Thoracic aorta (tissue), 2 donors: Measurements from ENCODE around the gene PHF8. TPM values are rescaled to one million over a fixed set of nuclear protein-coding genes. Genes with fewer than 3 reads are reported as not detected.

ENCODE experiments used
- ATAC-seq: fragments of 150-250 bp; one replicate; pipeline ENCODE4 v1.8.0; 2017; ENCODE audit warnings: low read depth; ENCODE audit not compliant: insufficient number of reproducible peaks, low FRiP score
- DNase-seq: peaks from one replicate; pipeline ENCODE4 v3.0.0-alpha.2; 2020; ENCODE audit warnings: low spot score
- H3K27ac ChIP-seq, 2 donors: fragments of 200-600 bp; sonication (generic); 1 replicate in 1 of 2; 2 replicates in 1 of 2; pipeline ENCODE4 v1.5.1; 2016; ENCODE audit warnings: mild to moderate bottlenecking in 2 of 2, moderate library complexity in 2 of 2
- H3K27me3 ChIP-seq: fragments of 200-600 bp; sonication (generic); replicated peaks from 2 replicates; pipeline ENCODE4 v1.6.0; 2016; ENCODE audit warnings: mild to moderate bottlenecking; ENCODE audit not compliant: insufficient read depth
- H3K36me3 ChIP-seq: fragments of 200-600 bp; sonication (generic); one replicate; pipeline ENCODE4 v1.5.1; 2016
- H3K4me1 ChIP-seq, 2 donors: fragments of 200-600 bp; sonication (generic); 1 replicate in 1 of 2; 2 replicates in 1 of 2; pipeline versions ENCODE4 v1.5.1 to v1.6.0; 2016; ENCODE audit warnings: low read depth in 2 of 2, mild to moderate bottlenecking in 1 of 2; ENCODE audit not compliant: control insufficient read depth in 1 of 2
- H3K4me3 ChIP-seq: fragments of 200-600 bp; sonication (generic); 2 replicates; pipeline ENCODE4 v1.5.1; 2016; ENCODE audit warnings: mild to moderate bottlenecking
- H3K9me3 ChIP-seq: fragments of 200-600 bp; sonication (generic); 2 replicates; pipeline ENCODE4 v1.5.1; 2016
- CTCF ChIP-seq: fragments of 200-600 bp; sonication (generic); IDR thresholded peaks from one replicate; pipeline ENCODE4 v1.5.1; 2019; ENCODE audit warnings: antibody characterized with exemption
- total RNA-seq, 2 donors: library from RNA; depleted of rRNA; stranded (reverse); fragments of >200 nt; gene quantifications; one replicate each; pipeline versions ENCODE4 v1.1.0 to v1.2.3, GENCODE V29; 2016

PHF8 gene
- total RNA-seq, 2 donors from 2014 or later: 32.9 to 55.4 TPM

DNA sequence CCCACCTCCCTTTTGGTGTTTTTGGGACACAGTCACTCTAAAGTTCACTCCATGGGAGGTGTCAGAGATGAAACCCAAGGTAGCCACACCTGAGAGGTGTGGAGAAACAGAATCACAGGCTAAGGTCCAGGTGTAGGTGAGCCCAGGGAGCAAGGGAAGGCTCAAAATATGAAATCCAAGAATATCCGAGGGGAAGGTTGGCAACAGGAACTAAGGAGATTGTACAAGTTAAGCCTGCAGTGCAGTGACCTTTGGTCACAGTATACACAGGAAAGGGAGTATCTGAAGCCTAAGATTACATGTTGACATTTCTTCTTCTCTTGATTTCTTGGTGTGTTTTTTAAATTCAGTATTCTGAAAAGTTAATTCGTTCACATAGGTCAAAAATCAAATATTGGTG is 46.5 kb downstream of the PHF8 start:
- no peak for ATAC-seq
- Histone ChIP-seq H3K27me3 (no peaks in the 10 kb centered on the region), H3K4me3 (no peak overlapping the region), H3K4me1 (no peaks in the 10 kb centered on the region), H3K36me3 (peaks cover 36% of the 10 kb centered on the region), H3K9me3 (no peaks in the 10 kb centered on the region), H3K27ac (no peak overlapping the region)
- TF ChIP-seq CTCF: no peak
- no peak for DNase-seq

DNA sequence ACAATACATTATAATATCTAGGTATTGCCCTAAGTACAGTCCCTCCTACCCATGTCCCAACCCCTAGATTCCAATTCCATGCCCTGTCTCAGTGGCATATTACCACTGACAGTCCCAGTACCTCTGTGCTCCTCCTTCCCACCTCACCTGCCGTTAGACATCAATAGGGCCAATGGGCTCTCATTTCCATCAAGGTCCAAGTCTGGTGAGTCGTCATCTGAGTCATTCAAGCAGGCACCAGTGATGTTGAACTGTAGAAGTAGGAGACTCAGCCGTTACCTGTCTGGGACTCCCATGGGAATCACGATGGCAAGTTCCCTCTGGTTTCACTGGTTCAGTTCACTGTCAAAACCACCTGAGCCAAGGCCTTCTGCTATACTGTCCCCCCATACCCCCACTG is 51.7 kb downstream of the PHF8 start:
- DNase-seq (no peak), ATAC-seq (no peak)
- H3K27ac ChIP-seq: no peak overlapping the region
- no peak overlapping the region for H3K4me3 ChIP-seq
- H3K9me3 ChIP-seq: no peaks in the 10 kb centered on the region
- H3K36me3 ChIP-seq: peaks cover 12% of the 10 kb centered on the region
- H3K27me3 ChIP-seq: no peaks in the 10 kb centered on the region
- H3K4me1 ChIP-seq: no peaks in the 10 kb centered on the region
- no peak for TF ChIP-seq CTCF

DNA sequence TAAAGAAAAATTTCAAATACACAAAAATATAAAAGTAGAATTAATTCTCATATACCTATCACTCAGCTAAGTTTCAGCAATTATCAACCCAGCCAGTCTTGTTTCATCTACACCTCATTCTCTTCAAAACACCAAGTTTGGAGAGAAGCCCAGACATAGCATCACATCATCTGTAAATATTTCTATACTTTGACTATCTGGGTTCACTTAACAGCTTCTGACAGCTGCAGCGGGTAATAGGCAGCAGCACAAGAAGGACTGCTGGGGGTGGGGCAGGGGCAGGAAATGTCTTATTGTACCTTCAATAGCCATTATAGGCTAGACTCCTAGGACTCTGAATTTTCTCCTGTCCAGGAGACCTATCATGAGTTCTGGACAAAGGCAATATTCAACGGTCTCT is 54.1 kb downstream of the PHF8 start:
- peaks cover 5% of the 10 kb centered on the region for H3K36me3 ChIP-seq
- H3K27me3 ChIP-seq: no peaks in the 10 kb centered on the region
- no peak for TF ChIP-seq CTCF
- no peak for DNase-seq
- H3K4me1 ChIP-seq: no peaks in the 10 kb centered on the region
- H3K9me3 ChIP-seq: no peaks in the 10 kb centered on the region
- no peak for ATAC-seq
- no peak overlapping the region for H3K27ac ChIP-seq
- H3K4me3 ChIP-seq: no peak overlapping the region

- H3K27ac ChIP-seq: no peak overlapping the region
- DNase-seq (no peak), ATAC-seq (no peak)
- H3K4me3 ChIP-seq: no peak overlapping the region
- no peaks in the 10 kb centered on the region for H3K27me3 ChIP-seq
- H3K36me3 ChIP-seq: peaks cover 10% of the 10 kb centered on the region
- no peaks in the 10 kb centered on the region for H3K9me3 ChIP-seq
- no peaks in the 10 kb centered on the region for H3K4me1 ChIP-seq
- TF ChIP-seq CTCF: no peak
Measured at GRCh38 chrX:53984895-53985294, 59.4 kb downstream of the PHF8 start.

DNA sequence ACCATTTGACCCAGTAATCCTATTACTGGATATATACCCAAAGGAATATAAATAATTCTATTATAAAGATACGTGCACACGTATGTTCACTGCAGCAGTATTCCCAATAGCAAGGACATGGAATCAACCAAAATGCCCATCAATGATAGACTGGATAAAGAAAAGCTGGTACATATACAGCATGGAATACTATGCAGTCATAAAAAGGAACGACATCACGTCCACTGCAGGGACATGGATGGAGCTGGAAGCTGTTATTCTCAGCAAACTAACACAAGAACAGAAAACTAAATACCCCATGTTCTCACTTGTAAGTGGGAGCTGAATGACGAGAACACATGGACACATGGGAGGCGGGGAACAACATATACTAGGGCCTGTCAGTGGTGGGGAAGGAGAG is 69.7 kb downstream of the PHF8 start:
- Histone ChIP-seq H3K36me3 (no peaks in the 10 kb centered on the region), H3K4me3 (no peak overlapping the region), H3K27me3 (no peaks in the 10 kb centered on the region), H3K9me3 (no peaks in the 10 kb centered on the region), H3K27ac (no peak overlapping the region), H3K4me1 (no peaks in the 10 kb centered on the region)
- no peak for TF ChIP-seq CTCF
- ATAC-seq (no peak), DNase-seq (no peak)
